A549 treated with AZD9567 at 1 μM for 4 hours (cell line): ENCODE results near the gene EMILIN1. TPM values are rescaled to one million over a fixed set of nuclear protein-coding genes. Genes with fewer than 3 reads are reported as not detected.

Experiments used
- total RNA-seq: library from RNA; stranded (reverse); fragments of 200-300 nt; extraction: Qiagen RNA extraction; gene quantifications from 5 replicates; pipeline ENCODE4 v1.2.3, GENCODE V29; 2022; ENCODE audit not compliant: insufficient read depth

Gene EMILIN1
- 0.35 to 0.57 TPM (median 0.46 TPM) in 4 of 5 replicates, not detected in the other for total RNA-seq

GRCh38 chr2:27078267-27079194 lies at the start of gene EMILIN1:
EMILIN1 (plus strand) TSS chr2:27078615; CDS start chr2:27079066, 451 bp downstream.

DNA sequence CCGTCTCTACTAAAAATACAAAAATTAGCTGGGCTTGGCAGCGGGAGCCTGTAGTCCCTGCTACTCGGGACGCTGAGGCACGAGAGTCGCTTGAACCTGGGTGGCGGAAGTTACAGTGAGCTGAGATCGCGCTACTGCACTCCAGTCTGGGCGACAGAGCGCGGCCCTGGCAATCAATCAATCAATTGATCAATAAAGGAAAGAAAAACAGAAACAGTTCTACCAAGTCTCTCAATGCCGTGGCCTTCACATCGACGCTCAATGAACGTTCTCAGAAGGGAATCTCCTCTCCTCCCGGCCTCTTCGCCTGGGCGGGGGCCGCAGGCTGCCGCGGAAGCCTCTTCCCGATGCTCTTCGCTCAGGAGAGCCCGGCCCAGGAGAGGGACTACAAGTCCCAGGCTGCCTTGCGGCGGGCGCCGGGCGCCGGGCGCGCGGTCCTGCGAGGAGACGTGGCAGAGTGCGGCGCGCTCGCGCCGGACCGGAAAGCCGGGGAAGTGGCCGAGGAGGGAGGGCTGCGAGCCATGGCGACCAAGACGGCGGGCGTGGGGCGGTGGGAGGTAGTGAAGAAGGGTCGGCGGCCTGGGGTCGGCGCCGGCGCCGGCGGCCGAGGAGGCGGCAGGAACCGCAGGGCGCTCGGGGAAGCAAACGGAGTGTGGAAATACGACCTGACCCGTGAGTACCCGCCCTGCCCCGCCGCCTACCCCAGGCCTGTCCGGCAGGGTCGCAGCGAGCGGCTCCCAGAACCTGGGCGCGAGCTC lies 45.7 kb upstream of the EMILIN1 start, which contains the start of gene TMEM214:
Gene TMEM214 (plus strand): TSS at position 471 of the 758 bp plus-strand sequence. CDS start 51 bp downstream, at position 522.

DNA sequence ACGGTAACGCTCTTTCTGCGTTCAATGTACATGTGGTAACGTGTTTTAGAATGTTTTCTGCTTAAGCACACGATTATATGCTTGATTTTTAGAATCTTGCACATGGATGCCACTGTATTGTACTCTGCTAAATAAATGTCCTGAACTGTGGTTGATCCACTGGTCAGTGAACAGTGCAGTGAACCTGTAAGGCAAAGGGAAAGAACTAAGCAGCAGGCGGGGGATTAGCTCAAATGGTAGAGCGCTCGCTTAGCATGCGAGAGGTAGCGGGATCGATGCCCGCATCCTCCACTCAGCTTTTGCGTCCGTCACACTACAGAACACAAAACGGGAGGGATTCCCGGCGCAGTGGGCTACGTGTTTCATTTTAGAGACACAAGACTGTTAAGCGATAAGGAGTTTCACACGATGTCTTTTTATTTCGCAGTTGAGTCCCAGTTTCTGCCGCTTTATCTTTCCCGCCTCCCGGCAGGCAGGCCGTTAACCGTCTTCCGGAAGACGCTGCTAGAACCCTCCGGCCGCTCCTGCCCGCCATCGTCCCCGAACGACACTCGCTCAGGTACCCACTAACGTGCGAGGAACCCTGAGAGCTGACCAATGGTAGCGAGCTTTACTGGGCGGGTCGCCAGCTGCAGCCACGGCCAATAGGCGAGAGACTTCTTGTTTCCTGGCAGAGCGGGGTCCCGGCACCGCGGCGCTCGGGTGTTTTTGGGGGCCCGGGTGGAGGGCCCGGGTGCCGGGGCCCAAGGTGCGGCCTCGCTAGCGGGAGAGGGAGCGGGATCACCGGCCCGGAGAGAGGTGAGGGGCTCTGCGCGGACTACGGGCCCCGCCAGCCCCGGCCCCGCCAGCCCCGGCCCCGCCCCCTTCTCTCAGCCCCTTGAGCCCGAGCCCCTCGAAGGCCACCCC lies 27.2 kb upstream of the EMILIN1 start, which contains the start of gene AGBL5:
Gene AGBL5 (plus strand): TSS at position 673 of the 906 bp plus-strand sequence. CDS start 1,291 bp downstream, outside the sequence.

GRCh38 chr2:27071277-27071989 lies 7.0 kb upstream of the EMILIN1 start, which contains the start of gene OST4:
OST4 (minus strand) TSS chr2:27071654.

GRCh38 chr2:27086724-27087593 lies 8.5 kb downstream of the EMILIN1 start, which contains the start of gene KHK:
KHK (plus strand) TSS chr2:27086772; CDS start chr2:27087260, 488 bp downstream.

GRCh38 chr2:27118525-27119329 lies 40.3 kb downstream of the EMILIN1 start, which contains the start of gene CGREF1:
CGREF1 (minus strand) TSS chr2:27119128; CDS start chr2:27104366, 14,762 bp downstream.

GRCh38 chr2:27123302-27124150 lies 45.1 kb downstream of the EMILIN1 start, which contains the start of gene ABHD1:
ABHD1 (plus strand) TSS chr2:27123815; CDS start chr2:27123949, 134 bp downstream.

DNA sequence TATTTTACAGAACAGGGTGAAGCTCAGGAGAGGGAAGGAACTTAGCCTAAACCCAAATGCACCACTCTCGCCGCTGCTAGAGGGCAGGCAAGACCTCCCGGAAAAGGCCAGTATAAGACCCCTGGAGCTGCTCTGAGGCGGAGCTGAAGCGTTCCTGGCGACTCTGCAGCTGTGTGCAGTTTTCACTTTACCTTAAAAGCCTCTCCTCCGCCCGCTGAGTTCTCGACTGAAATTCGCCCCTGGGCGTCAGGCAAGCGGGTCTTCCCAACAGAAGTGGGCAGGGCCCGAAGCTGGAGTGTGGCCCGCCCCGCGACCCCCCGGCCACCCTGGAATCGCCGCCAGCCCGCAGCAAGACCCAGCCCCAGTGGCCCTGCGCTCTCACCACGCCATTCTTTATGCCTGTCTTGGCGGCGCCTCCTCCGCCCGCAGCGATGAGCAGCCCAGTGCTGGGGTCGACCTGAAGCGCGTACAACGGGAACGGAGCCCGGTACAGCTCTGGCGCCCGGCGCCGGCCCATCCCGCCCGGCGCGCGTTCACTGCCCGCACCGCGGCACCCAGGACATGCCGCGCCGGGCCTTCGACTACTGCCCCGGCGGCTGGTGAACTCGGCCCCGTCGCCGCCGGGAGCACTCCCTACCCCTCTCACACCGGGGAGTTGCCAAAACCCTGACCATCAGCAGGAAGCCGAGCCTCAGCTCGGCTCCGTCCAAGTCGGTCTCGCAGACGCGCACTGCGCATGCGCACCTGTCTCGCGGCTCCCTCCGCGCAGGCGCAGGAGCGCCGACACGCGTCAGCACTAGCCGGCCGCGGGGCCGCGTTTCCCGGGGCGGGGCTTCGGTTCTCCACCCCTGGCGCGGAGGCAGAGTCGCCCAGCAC lies 55.7 kb downstream of the EMILIN1 start, which contains the start of gene PREB:
Gene PREB (minus strand): TSS at position 732 of the 876 bp plus-strand sequence. CDS start 215 bp downstream, at position 517.

Other genes with a start within 250 kb of the EMILIN1 start
- gene DPYSL5, start 230.5 kb upstream of the EMILIN1 start, total RNA-seq: 4.3 to 6.1 TPM (median 5.1 TPM) in 5 replicates
- 11.0 to 12.0 TPM (median 11.8 TPM) in 5 replicates for gene MAPRE3, start 108.0 kb upstream of the EMILIN1 start, total RNA-seq
- 64.9 to 70.0 TPM (median 66.6 TPM) in 5 replicates for gene TMEM214, start 45.6 kb upstream of the EMILIN1 start, total RNA-seq
- gene AGBL5, start 26.9 kb upstream of the EMILIN1 start, total RNA-seq: 25.3 to 37.3 TPM (median 27.1 TPM) in 5 replicates
- 534 to 634 TPM (median 555 TPM) in 5 replicates for gene OST4, start 7.0 kb upstream of the EMILIN1 start, total RNA-seq
- gene KHK, start 8.2 kb downstream of the EMILIN1 start, total RNA-seq: 8.2 to 11.8 TPM (median 10.4 TPM) in 5 replicates
- 6.1 to 8.7 TPM (median 7.9 TPM) in 5 replicates for gene CGREF1, start 40.5 kb downstream of the EMILIN1 start, total RNA-seq
- 0.98 to 1.5 TPM (median 1.2 TPM) in 4 of 5 replicates, not detected in the other for gene ABHD1, start 45.2 kb downstream of the EMILIN1 start, total RNA-seq
- gene PREB, start 56.0 kb downstream of the EMILIN1 start, total RNA-seq: 55.1 to 67.4 TPM (median 61.0 TPM) in 5 replicates
- not detected in 5 replicates for gene PRR30, start 60.8 kb downstream of the EMILIN1 start, total RNA-seq
- not detected in 5 replicates for gene TCF23, start 70.4 kb downstream of the EMILIN1 start, total RNA-seq
- 166 to 218 TPM (median 213 TPM) in 5 replicates for gene ATRAID, start 133.4 kb downstream of the EMILIN1 start, total RNA-seq
- gene SLC5A6, start 133.7 kb downstream of the EMILIN1 start, total RNA-seq: 63.5 to 78.6 TPM (median 67.4 TPM) in 5 replicates
- 59.2 to 74.0 TPM (median 63.1 TPM) in 5 replicates for gene CAD, start 138.8 kb downstream of the EMILIN1 start, total RNA-seq
- gene SLC30A3, start 184.4 kb downstream of the EMILIN1 start, total RNA-seq: 4.2 to 9.5 TPM (median 4.2 TPM) in 5 replicates
- not detected in 5 replicates for gene DNAJC5G, start 196.8 kb downstream of the EMILIN1 start, total RNA-seq
- 0.40 to 0.74 TPM (median 0.46 TPM) in 4 of 5 replicates, not detected in the other for gene TRIM54, start 203.8 kb downstream of the EMILIN1 start, total RNA-seq
- 1.8 to 2.9 TPM (median 2.0 TPM) in 4 of 5 replicates, not detected in the other for gene UCN, start 229.8 kb downstream of the EMILIN1 start, total RNA-seq
- gene MPV17, start 244.5 kb downstream of the EMILIN1 start, total RNA-seq: 64.5 to 91.0 TPM (median 82.5 TPM) in 5 replicates